Natural killer cell (primary cell): ENCODE data around the gene ULBP3. TPM values are rescaled to one million over a fixed set of nuclear protein-coding genes. Genes with fewer than 3 reads are reported as not detected.
"Not testable (repeated sequence)": the region's sequence is repeated elsewhere in the genome, so short reads cannot be mapped to it uniquely, and the experiment has no call there.

Experiments
- ATAC-seq, 3 donors: fragments of 150-1000 bp in 2 of 3; fragments of 200-7000 bp in 1 of 3; cut with Tn5 transposase; 1 replicate in 1 of 3; 2 replicates in 2 of 3; pipeline ENCODE4 v1.10.0; 2021; ENCODE audit warnings: mild to moderate bottlenecking in 2 of 3, moderate library complexity in 2 of 3
- DNase-seq, 2 donors: peaks; one replicate each; pipeline versions ENCODE4 v3.0.0 to v3.0.0-alpha.2; 2013 to 2021; ENCODE audit warnings: mixed read lengths in 1 of 2
- H3K27ac ChIP-seq: one replicate; pipeline ENCODE4 v1.5.1; 2013; ENCODE audit warnings: mild to moderate bottlenecking, low read length
- H3K27me3 ChIP-seq: one replicate; pipeline ENCODE4 v1.6.1; 2013; ENCODE audit warnings: low read length; ENCODE audit not compliant: control insufficient read depth, insufficient read depth
- H3K36me3 ChIP-seq: one replicate; pipeline ENCODE4 v1.6.1; 2013; ENCODE audit warnings: low read length; ENCODE audit not compliant: control insufficient read depth, insufficient read depth
- H3K4me1 ChIP-seq: one replicate; pipeline ENCODE4 v1.6.1; 2013; ENCODE audit warnings: low read length; ENCODE audit not compliant: control insufficient read depth, insufficient read depth
- H3K4me3 ChIP-seq: one replicate; pipeline ENCODE4 v1.5.1; 2013; ENCODE audit warnings: low read length
- H3K9me3 ChIP-seq: one replicate; pipeline ENCODE4 v1.6.1; 2013; ENCODE audit warnings: low read length; ENCODE audit not compliant: control insufficient read depth, insufficient read depth
- H3K27ac Mint-ChIP-seq, 2 donors: one replicate each; pipeline ENCODE4 v1.8.0; 2022; ENCODE audit warnings: mild to moderate bottlenecking in 2 of 2, mixed read lengths in 2 of 2, moderate library complexity in 1 of 2
- H3K27me3 Mint-ChIP-seq, 2 donors: one replicate each; pipeline ENCODE4 v1.8.0; 2022; ENCODE audit warnings: low read depth in 2 of 2, mixed read lengths in 2 of 2
- H3K36me3 Mint-ChIP-seq: one replicate; pipeline ENCODE4 v1.8.0; 2022; ENCODE audit warnings: mixed read lengths
- H3K4me1 Mint-ChIP-seq, 2 donors: one replicate each; pipeline ENCODE4 v1.8.0; 2022; ENCODE audit warnings: mixed read lengths in 2 of 2
- H3K4me3 Mint-ChIP-seq: one replicate; pipeline ENCODE4 v1.8.0; 2022; ENCODE audit warnings: mild to moderate bottlenecking, moderate library complexity, mixed read lengths
- H3K9me3 Mint-ChIP-seq, 2 donors: one replicate each; pipeline ENCODE4 v1.8.0; 2022; ENCODE audit warnings: mixed read lengths in 2 of 2
- WGBS: methylation state at CpG from one replicate; pipeline ENCODE4 v1.1.7; 2013; ENCODE audit warnings: missing lambda C conversion rate; ENCODE audit not compliant: insufficient coverage; 5-methylcytosine and 5-hydroxymethylcytosine counted together
- intact Hi-C: fragments of 100-400 bp; cut with micrococcal nuclease; formaldehyde crosslinking; loops from one replicate; pipeline ENCODE4 v1.14.2; 2022
- total RNA-seq, 4 donors: library from RNA; stranded (reverse); fragments of 120-200 nt in 1 of 4; gene quantifications; one replicate each; pipeline versions ENCODE4 v1.2.3 to v1.2.4, GENCODE V29; 2013 to 2022
- TF ChIP-seq, protein P1 (sequence below): fragments of 200-600 bp; IDR thresholded peaks from one replicate; pipeline ENCODE4 v1.8.0; 2022; ENCODE audit warnings: antibody characterized with exemption

Gene ULBP3
- total RNA-seq, 3 donors from 2014 or later (not counting 1 experiment from before 2014, with no cell fraction given), result 0.64 to 1.5 (median 0.75) TPM

DNA sequence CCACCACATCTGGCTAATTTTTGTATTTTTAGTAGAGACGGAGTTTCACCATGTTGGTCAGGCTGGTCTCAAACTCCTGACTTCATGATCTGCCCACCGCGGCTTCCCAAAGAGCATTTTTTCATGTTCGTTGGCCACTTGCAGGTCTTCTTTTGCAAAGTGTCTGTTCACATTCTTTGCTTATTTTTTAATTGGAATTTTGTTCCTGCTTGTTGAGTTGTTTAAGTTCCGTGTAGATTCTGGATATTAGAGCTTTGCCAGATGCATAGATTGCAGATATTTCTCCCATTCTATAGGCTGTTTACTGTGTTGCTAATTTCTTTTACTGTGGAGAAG is 51.8 kb downstream of the ULBP3 start:
- intact Hi-C loops, result loop anchor here (1.0 kb wide), 2 partner anchors 83 to 183 kb away; no protein-coding TSS in a partner anchor
- not testable (repeated sequence) for H3K36me3 Mint-ChIP-seq, H3K9me3 ChIP-seq, H3K9me3 Mint-ChIP-seq, H3K4me3 ChIP-seq, ATAC-seq, H3K27ac ChIP-seq, H3K4me3 Mint-ChIP-seq, DNase-seq, H3K27ac Mint-ChIP-seq, H3K36me3 ChIP-seq
- Histone ChIP-seq H3K4me1 (peaks cover 11% of the 10 kb centered on the region), H3K27me3 (peaks cover 37% of the 10 kb centered on the region)
- TF ChIP-seq, protein P1, sequence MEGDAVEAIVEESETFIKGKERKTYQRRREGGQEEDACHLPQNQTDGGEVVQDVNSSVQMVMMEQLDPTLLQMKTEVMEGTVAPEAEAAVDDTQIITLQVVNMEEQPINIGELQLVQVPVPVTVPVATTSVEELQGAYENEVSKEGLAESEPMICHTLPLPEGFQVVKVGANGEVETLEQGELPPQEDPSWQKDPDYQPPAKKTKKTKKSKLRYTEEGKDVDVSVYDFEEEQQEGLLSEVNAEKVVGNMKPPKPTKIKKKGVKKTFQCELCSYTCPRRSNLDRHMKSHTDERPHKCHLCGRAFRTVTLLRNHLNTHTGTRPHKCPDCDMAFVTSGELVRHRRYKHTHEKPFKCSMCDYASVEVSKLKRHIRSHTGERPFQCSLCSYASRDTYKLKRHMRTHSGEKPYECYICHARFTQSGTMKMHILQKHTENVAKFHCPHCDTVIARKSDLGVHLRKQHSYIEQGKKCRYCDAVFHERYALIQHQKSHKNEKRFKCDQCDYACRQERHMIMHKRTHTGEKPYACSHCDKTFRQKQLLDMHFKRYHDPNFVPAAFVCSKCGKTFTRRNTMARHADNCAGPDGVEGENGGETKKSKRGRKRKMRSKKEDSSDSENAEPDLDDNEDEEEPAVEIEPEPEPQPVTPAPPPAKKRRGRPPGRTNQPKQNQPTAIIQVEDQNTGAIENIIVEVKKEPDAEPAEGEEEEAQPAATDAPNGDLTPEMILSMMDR, result peak; percentile 16
- H3K4me1 Mint-ChIP-seq, result peaks cover 10 to 11% of the 10 kb centered on the region in 2 donors
- peaks cover 58 to 61% of the 10 kb centered on the region in 2 donors for H3K27me3 Mint-ChIP-seq
- 10% methylated on average over 5 of the region's 5 CpGs for WGBS

DNA sequence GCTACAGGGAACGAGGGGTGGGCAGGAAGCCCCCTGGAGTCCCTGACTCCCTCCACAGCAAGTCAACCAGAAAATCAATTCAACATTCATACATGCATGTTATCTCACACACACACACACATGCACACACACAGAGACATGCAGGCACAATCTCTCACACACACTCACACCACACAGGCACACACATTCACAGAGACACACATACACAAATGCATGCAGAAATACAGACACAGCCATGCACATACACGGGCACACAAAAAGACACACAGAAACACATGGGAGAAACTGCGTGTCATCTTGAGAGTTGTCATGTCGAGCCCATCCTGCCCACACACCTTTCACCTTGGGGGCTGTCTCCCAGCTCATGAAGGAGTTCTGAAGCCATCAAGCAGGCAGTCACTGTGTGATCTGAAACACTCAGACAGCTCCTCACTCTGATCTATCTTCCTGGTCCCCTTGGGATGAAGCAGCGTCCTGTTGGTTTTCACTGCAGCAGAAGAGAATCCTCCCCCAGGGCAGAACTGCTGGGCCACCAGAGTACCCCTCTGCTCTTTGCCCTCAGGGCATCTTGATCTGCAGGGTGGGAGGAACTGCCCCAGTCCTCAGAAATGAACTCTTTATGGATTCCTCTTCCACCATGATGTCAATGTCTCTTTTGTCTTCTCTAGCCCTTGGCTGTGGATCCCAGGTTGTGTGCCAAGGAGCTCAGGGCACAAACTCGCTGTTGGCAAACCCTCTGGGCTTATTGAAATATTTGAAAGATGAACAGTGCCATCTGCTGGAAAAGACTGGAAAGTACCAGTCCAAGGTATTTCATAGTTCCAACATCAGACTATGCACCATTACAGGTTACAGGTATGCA is 52.4 kb downstream of the ULBP3 start:
- Histone ChIP-seq H3K27ac (no peak overlapping the region), H3K4me1 (peaks cover 11% of the 10 kb centered on the region), H3K27me3 (peaks cover 39% of the 10 kb centered on the region), H3K4me3 (no peak overlapping the region), H3K36me3 (no peaks in the 10 kb centered on the region), H3K9me3 (no peaks in the 10 kb centered on the region)
- Mint-ChIP-seq H3K4me1 (peaks cover 10 to 11% of the 10 kb centered on the region in 2 donors), H3K27ac (no peak overlapping the region), H3K36me3 (no peaks in the 10 kb centered on the region), H3K9me3 (no peaks in the 10 kb centered on the region), H3K27me3 (peaks cover 59 to 61% of the 10 kb centered on the region in 2 donors), H3K4me3 (no peak overlapping the region)
- peak in 1 of 2 donors; percentile 86 for DNase-seq
- 21% methylated on average over 6 of the region's 6 CpGs for WGBS
- TF ChIP-seq, protein P1, result peak; percentile 67
- intact Hi-C loops, result loop anchor here (1.0 kb wide), 2 partner anchors 82 to 182 kb away; no protein-coding TSS in a partner anchor
- peak; percentile 71 to 84 (median 80) for ATAC-seq

DNA sequence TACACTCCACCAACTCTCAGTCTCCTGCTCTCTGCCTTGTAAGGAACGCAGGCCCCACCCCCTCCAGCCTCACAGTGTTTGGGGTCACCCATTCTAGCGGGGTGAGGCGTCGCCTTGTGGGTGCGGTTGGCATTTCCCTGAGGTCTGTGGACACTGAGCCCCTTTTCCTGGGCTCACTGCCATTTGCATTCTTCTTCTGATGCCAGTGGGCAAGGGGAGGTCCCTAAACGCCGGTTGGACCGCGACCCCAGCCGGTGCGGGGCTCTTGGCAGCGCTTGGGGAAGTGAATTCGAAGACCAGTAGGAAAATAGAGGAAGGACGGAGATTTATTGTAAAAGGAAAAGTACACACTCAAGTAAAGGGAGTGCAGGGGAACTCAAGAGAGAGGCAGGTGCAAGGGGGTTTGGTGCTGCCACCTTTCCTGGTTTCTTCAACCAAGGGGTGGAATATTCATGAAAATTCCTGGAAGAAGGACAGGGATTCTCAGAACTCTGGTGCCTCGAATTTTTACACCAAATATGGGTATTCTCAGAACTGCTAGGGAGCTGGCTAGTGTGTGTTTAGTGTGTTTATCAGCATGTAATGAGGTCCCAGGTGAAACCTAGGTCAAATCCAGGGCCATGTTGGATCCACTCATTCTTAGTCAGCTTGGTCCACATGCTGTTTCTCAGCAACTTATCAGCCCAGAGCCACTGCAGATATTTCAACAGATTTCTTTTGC is 53.5 kb downstream of the ULBP3 start:
- H3K36me3 Mint-ChIP-seq, H3K9me3 ChIP-seq, H3K4me3 Mint-ChIP-seq, H3K4me3 ChIP-seq, H3K27ac ChIP-seq, H3K9me3 Mint-ChIP-seq, H3K36me3 ChIP-seq, intact Hi-C loops: not testable (repeated sequence)
- Mint-ChIP-seq H3K4me1 (peaks cover 10 to 11% of the 10 kb centered on the region in 2 donors), H3K27ac (peak overlapping the region in 1 of 2 donors; percentile 52), H3K27me3 (peaks cover 60 to 70% of the 10 kb centered on the region in 2 donors)
- peaks cover 11% of the 10 kb centered on the region for H3K4me1 ChIP-seq
- DNase-seq (peak in 1 of 2 donors; percentile 69), ATAC-seq (peak; percentile 51 to 77 (median 70))
- peaks cover 42% of the 10 kb centered on the region for H3K27me3 ChIP-seq
- 3% methylated on average over 15 of the region's 15 CpGs for WGBS

DNA sequence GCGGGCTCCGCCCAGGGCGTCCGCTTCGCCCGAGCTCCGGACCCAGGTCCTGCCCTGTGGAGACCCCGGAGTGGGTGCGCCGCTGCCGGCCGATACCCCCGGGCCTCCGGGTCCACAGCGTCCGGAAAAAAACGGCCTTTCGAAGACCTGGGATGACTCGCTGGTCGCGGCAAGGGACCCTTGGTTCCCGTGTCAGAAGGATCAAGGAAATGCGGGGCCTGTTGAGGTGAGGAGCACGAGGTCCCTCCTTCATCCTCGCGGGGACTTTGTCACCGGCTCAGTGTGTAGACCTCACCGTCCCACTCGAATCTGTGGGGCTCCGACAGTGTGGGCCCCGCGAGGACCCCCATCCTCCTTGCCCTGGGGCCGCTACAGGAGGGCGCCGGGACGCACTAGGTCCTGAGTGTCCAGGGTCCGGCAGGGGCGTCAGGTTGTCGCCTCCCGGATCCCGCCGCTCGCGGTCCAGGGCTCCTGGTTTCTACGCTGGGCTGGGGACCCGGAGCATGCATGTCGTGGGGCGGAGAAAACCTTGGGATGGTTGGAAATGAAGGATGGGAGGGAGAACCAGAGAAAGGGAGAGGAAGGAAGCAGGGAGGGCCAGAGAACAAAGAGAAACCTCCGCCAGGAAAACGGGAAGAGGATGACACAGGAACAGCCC is 54.2 kb downstream of the ULBP3 start:
- H3K4me1 ChIP-seq, result peaks cover 11% of the 10 kb centered on the region
- H3K9me3 ChIP-seq, H3K9me3 Mint-ChIP-seq, H3K36me3 ChIP-seq, DNase-seq, H3K27ac ChIP-seq, H3K36me3 Mint-ChIP-seq, H3K4me3 ChIP-seq, intact Hi-C loops, ATAC-seq, H3K4me3 Mint-ChIP-seq: not testable (repeated sequence)
- Mint-ChIP-seq H3K4me1 (peaks cover 10 to 11% of the 10 kb centered on the region in 2 donors), H3K27me3 (peaks cover 64 to 77% of the 10 kb centered on the region in 2 donors), H3K27ac (peak overlapping the region in 1 of 2 donors; percentile 52)
- peaks cover 48% of the 10 kb centered on the region for H3K27me3 ChIP-seq
- no CpG with 5 or more reads among the region's 50 CpGs for WGBS

DNA sequence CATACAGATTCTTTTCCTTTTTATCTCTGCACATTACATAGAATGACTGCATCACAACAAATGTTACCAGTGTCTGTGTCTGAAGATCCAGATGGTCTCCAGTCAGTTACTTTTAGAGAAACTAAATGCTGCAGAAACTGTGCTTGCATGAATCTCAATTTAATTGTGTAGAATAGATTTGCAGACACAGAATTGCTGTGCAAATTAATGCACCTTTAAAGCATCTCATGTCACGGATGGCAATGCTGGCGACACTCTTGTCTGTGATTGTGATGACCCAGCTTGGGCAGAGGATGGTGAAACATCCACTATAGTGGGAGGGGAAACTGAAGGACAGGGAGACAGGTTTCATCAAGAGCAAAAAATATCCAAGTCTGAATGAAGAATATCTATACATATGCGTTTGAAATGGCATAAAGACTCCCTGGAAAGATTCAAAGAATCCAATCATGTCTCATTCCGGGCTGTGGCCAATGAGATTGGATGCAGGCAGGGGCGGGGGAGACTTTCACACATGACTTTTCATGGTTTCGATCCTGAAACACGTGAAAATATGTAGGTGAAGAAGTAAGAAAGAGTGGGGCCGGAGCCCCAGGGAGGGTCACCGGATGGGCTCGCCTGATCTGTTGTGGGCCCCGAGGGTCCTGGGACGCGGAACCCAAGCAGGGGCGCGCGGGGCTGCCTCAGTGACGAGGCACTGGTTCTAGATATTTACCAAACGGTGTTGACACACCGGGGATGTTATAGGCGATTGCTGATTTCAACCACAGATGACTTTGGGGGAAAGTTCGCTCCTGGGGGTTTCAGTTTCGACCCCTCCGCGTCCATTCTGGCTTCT is 54.9 kb downstream of the ULBP3 start:
- H3K36me3 ChIP-seq, H3K9me3 ChIP-seq, H3K9me3 Mint-ChIP-seq, H3K4me3 ChIP-seq, H3K27ac ChIP-seq, H3K36me3 Mint-ChIP-seq, DNase-seq, intact Hi-C loops: not testable (repeated sequence)
- Mint-ChIP-seq H3K4me3 (peak overlapping the region; percentile 70), H3K27me3 (peaks cover 60 to 77% of the 10 kb centered on the region in 2 donors), H3K4me1 (peaks cover 10 to 11% of the 10 kb centered on the region in 2 donors), H3K27ac (peak overlapping the region in 1 of 2 donors; percentile 43)
- peak in 1 of 3 donors; percentile 19 for ATAC-seq
- Histone ChIP-seq H3K27me3 (peaks cover 49% of the 10 kb centered on the region), H3K4me1 (peaks cover 11% of the 10 kb centered on the region)
- 7% methylated on average over 3 of the region's 24 CpGs for WGBS
